ENCODE results near the gene TCIRG1. TPM values are rescaled to one million over a fixed set of nuclear protein-coding genes. Genes with fewer than 3 reads are reported as not detected.

The TCIRG1 gene
- total RNA-seq, 2 donors from 2014 or later = 217 to 244 TPM

DNA sequence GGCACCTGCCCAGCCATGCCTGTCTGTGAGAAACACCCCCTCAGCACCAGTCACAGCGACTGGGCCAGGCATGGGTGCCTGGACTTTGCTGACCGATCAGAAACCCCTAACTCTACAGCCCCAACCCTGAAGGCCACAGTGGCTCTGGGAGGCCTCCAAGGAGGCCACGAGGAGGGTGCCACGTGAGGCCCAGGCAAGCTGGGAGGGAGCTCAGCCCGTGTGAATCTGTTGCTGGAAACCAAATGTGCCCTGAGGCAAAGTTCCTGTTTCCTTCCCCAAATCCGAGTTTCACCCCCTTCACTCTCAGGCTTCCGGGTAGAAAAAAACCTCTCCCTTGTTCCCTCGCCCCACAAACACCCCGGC, 36.3 kb upstream of the TCIRG1 start:
- Mint-ChIP-seq H3K36me3 (ENCODE audit: low read depth) (no peaks in the 10 kb centered on the region), H3K9me3 (no peaks in the 10 kb centered on the region), H3K4me3 (peak overlapping the region; percentile 66), H3K27me3 (no peaks in the 10 kb centered on the region), H3K27ac (peak overlapping the region; percentile 46), H3K4me1 (peaks cover under 1% of the 10 kb centered on the region)
- no peak for ATAC-seq (replicated peaks)

DNA sequence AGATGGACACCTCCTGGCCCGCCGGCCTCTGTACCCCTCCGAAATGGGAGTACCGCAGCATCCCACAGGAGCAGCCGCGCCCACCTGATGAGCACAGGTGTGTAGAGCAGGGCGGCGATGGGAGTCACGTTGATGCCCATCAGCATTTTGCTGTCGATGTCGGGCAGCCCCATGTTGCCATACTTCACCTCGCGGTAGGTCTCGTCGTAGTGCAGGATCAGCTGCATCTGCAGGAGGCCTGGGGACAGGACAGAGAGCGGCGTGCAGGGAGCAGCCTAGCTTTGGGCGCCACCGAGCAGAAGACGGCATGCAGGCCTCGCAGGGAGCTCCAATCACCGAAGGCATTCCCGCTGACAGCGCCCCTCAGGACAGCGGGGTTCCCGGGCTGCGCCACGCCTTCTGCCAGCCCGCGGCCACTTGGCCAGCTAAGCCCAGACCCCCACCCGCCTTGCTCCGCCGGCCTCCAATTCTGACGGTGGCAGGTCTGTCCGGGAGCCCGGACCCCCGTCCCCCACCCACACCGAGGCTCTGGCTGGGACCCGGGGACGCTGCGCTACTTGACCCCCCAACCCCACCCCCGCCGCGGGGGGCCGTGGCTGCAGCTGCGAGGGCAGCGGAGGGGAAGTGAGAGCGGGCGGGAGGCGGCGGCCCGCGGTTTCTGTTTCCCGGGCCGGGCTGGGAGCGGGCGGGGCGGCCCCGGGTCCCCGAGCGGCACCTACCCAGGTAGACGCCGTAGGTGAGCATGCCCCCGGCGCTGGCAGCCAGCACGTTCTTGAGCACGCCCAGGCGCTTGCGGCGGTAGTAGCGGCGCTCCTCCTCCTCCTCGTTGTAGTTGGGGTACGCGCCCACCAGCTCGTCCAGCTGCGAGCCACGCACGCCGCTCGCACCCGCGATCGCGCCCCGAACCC, 35.6 kb upstream of the TCIRG1 start:
- no peaks in the 10 kb centered on the region for H3K9me3 Mint-ChIP-seq
- H3K27me3 Mint-ChIP-seq = no peaks in the 10 kb centered on the region
- H3K27ac Mint-ChIP-seq = peak overlapping the region; percentile 46
- H3K4me1 Mint-ChIP-seq = no peaks in the 10 kb centered on the region
- H3K4me3 Mint-ChIP-seq = peak overlapping the region; percentile 66
- no peaks in the 10 kb centered on the region for H3K36me3 Mint-ChIP-seq (ENCODE audit: low read depth)
- ATAC-seq (replicated peaks) = peak; percentile 66

DNA sequence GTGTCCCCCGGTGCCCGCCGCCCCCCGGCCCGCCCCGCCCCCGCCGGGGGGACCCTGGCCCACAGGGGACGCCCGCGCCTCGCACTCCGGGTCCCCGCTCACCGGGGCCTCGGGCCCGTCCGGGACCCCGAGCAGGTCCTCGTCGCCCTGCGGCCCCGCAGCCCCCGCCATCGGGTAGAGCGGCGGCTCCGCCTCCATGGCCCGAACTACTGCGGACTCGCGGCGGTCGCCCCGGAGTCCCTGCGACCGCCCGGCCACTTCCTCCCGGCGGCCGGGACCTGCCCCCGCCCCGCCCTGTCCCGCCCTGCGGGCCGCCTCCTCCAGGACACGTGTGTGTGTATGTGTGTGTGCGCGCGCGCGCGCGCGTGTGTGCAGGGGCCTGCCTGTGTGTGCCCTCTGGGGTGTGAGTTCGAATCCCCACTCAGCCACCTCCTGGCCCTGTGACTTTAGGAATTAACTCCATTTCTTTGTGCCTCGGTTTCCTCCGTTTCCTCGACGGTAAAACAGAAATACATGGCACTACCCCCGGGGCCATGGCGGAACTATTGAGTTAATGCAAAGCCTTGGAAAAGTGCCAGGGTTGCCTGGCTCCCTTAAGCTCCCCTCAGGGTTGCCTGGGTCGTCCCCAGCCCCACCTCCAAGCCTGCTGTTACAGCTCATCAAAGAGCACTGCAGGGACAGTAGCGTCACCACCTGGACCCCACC, 34.8 kb upstream of the TCIRG1 start, which contains the start of gene UNC93B1:
Gene UNC93B1, minus strand, starts transcription at position 252 of the 705 bp plus-strand sequence. Its CDS starts 54 bp downstream, at position 198.
- no peaks in the 10 kb centered on the region for H3K9me3 Mint-ChIP-seq
- peak within 1 kb of the TSS; percentile 46 for H3K27ac Mint-ChIP-seq
- H3K4me3 Mint-ChIP-seq = peak within 1 kb of the TSS; percentile 72
- no peaks in the 10 kb centered on the region for H3K4me1 Mint-ChIP-seq
- no peaks in the 10 kb centered on the region for H3K36me3 Mint-ChIP-seq (ENCODE audit: low read depth)
- ATAC-seq (replicated peaks) = peak; percentile 98
- no peaks in the 10 kb centered on the region for H3K27me3 Mint-ChIP-seq

DNA sequence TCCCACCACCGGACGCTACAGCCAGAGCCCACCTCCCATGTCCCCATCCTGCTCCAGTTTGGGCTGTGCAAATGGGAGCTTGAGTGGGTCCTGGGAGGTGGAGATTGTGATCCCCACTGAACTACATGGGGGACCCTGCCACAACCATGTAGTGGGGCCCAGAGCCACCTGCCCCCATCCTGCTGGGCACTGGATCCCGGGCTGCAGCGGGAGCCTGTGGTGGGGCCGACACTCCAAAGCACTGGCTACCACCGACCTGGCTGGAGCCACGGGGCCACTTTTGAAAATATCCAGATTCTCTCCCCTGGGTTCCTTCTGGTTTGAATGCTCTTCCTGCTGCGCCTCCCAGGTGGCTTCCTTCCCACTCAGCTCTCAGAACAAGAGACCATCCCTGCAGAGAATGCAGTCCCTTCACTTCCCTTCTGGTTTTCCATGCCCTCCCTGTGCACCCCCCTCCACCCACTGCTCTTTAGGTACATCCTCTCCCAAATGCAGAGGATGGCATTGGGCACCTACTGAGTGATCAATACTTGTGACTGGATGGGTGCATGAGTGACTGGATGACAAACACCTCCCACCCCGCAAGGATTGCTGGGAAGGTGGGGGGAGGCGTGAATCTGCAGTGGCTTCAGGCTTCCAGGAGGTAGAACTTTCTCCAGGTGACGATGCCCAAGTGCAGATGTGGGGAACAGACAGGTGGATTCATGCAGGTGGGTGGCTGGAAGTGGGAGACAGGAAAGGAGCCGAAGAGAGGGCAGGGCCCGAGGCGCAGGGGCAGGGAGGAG, 34.1 kb upstream of the TCIRG1 start:
- Mint-ChIP-seq H3K36me3 (ENCODE audit: low read depth) (no peaks in the 10 kb centered on the region), H3K4me1 (no peaks in the 10 kb centered on the region), H3K27ac (peak overlapping the region; percentile 46), H3K27me3 (no peaks in the 10 kb centered on the region), H3K4me3 (peak overlapping the region; percentile 72), H3K9me3 (no peaks in the 10 kb centered on the region)
- no peak for ATAC-seq (replicated peaks)

DNA sequence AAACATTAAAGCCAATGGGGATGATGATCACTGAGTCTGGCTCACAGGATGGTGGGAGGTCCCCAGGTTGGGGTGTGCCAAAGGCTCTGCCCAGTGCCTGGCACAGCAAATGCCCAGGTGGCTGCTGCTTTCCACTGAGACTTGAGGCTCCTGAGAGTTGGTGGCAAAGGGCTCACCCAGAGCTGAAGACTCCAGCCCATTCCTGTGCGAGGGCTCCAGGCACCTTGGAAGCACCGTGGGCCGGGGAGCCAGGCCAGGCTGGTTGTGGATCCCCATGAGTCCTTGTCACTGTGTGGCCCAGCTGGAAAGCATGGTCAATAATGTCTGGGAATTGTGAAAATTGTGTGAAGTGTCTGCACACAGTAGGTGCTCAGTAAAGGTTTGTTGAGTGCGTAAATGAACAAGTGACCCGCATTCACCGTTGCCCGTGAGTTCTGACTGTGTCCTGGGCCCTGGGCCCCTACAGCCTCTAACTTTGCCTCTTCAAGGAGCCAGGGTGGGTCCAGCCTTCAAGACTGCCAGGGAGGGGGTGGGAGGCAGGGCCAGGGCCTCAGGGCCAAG, 32.1 kb upstream of the TCIRG1 start:
- Mint-ChIP-seq H3K27ac (no peak overlapping the region), H3K27me3 (no peaks in the 10 kb centered on the region), H3K9me3 (no peaks in the 10 kb centered on the region), H3K36me3 (ENCODE audit: low read depth) (no peaks in the 10 kb centered on the region), H3K4me1 (no peaks in the 10 kb centered on the region), H3K4me3 (no peak overlapping the region)
- ATAC-seq (replicated peaks) = no peak

DNA sequence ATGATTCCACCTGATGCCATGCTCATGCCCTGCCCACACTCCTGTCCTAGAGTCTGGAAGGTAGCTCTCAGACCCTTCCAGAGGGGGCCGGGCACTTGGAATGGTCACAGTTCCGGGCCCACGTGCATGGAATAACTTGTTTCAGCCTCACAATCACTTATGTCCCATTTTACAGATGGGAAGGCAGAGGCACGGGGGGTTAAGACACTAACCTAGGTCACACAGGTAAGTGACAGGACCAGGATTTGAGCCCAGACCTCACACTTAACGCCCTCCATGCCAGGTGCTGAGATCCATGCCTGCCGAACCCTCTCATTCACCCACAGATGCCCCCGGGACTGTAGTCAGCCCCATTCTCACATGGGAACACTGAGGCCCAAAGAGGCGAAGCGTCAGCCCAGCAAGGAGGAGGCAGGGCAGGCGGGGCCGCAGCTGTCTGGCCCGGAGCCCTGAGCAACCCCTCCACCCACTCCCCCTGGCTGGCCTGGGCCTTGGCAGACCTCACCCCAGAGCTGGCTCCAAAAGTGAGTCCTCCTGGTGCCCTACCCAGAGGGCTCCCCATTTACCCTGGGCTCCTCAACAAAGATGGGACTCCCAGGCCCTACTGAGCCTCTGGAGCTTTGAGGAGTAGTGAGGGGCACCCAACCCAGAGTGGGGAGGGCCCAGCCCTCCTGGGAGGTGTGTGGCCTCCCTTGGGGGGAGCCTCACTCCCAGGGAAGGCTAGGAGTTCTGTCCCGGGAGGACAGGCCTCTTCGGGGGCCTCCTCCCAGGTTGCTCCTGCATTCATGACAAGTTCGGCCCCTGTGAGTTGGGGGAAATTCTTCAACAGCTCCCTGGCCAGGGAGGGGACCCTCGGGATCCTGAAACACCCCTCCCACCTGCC, 31.1 kb upstream of the TCIRG1 start:
- Mint-ChIP-seq H3K27me3 (no peaks in the 10 kb centered on the region), H3K9me3 (no peaks in the 10 kb centered on the region), H3K36me3 (ENCODE audit: low read depth) (no peaks in the 10 kb centered on the region), H3K27ac (no peak overlapping the region), H3K4me3 (no peak overlapping the region), H3K4me1 (no peaks in the 10 kb centered on the region)
- ATAC-seq (replicated peaks) = no peak

DNA sequence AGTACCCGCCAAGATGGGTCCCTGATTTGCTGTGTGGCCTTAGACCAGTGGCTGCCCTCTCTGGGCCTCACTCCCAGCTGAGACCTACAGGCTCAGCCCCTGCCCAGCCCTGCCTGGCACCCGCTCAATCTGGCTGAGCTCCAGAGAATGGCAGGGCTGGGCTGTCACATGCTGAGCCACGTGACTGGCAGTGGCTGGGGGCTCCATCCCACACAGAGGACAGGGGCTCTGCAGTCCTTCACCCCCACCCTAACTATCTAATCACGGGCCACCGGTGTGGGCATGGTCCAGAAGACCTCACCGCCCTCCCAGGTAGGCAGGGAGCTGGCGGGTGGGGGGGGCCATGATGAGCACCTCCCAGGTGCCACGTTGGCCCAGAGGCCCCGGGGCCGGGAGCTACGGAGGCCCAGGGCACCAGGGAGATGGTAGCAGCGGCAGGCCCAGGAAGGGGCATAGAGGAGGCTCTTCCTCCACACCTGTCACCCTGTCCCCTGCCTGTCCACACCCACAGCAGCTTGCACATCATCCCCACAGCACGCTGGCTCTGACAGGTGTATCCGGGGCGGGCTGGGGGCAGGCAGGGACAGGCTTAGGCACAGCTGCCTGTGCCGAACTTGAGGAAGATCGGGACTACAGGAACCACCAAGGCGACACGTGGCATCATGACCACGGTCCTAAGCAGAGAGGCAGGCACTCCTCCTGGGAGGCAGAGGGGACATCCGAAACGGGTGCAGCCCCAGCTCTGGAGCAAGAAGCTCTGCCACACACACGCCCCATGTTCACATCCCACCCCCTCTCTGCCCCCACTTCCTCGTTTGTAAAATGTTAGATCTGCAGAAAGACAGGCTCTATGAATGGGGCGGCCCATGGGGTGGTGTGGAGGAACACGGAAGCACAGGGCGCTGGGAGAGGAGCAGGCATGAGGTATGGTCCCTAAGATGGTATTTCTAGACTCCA, 30.2 kb upstream of the TCIRG1 start:
- no peak for ATAC-seq (replicated peaks)
- Mint-ChIP-seq H3K27ac (peak overlapping the region; percentile 30), H3K27me3 (no peaks in the 10 kb centered on the region), H3K9me3 (no peaks in the 10 kb centered on the region), H3K36me3 (ENCODE audit: low read depth) (no peaks in the 10 kb centered on the region), H3K4me3 (no peak overlapping the region), H3K4me1 (no peaks in the 10 kb centered on the region)

DNA sequence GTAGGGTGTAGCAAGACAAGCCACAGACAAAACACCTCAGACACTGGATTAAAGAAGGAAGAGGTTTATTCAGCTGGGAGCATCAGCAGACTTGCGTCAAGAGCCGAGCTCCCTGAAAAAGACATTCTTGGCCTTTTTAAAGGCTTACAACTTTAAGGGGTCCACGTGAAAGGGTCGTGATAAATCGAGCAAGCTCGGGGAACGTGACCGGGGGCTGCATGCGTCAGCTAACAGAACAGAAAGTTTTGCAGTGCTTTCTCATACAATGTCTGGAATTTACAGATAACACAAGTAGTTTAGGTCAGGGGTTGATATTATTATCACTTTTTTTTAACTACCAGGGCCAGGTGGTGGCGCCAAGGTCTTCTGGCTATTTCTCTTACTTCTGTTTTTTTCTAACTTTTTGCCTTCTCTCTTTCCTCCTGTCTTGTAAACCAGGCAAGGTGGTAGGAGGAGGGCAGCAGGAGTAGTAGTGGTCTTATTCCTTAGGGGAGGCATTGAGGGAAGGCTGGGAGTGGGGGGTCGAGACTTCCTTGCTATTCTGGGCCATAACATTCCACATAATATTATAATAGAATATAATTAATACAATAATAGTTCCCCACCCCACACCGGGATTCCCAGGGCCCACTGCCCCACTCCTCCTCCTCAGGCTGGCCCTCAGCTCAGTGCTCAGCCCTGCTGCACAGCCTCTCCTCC, 29.3 kb upstream of the TCIRG1 start:
- H3K36me3 Mint-ChIP-seq (ENCODE audit: low read depth) = no peaks in the 10 kb centered on the region
- no peak for ATAC-seq (replicated peaks)
- peak overlapping the region; percentile 30 for H3K27ac Mint-ChIP-seq
- H3K27me3 Mint-ChIP-seq = no peaks in the 10 kb centered on the region
- no peaks in the 10 kb centered on the region for H3K4me1 Mint-ChIP-seq
- no peak overlapping the region for H3K4me3 Mint-ChIP-seq
- H3K9me3 Mint-ChIP-seq = no peaks in the 10 kb centered on the region

DNA sequence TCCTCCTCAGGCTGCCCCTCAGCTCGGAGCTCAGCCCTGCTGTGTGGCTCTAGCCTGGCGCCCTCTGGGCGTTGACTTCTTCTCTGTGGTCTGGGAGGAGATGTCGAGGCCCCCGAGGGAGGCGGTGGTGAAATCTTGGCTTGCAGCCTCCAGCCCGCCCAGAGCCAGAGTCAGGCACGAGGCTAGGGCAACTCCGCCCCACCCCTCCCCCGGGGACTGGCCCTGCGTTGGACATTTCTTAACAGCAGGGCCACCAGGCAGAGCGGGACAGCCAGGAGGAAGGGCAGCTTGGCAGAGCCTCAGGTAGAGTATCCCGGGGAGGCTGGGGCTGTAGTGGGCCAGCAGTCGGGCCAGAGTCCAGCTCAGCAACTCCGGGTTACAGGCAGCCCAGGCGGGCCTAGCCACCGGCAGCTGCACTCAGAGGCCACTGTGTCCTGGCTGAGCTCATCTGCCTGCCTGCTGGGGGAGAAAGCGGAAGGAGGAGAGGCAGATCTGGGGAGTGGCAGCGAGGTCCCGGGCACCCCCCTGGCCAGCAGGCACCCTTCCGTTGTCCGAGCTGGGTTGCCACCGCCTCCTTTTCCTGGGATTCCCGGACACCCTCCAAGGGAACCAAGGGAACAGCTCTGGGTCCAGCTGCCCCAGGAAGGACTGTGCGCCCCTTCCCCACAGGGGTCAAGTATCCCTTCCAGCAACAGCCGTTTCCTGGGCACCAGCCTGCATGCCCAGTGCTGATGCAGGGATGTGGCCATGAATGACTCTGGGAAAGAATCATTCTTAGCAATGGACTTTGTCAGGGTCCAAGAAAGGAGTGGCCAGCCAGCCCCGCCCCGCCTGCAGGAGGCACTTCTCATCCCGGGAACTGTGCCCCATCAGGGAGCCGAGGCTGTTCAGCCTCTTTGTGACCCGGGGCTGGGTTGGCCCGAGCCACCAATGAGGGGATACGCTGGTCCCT, 28.5 kb upstream of the TCIRG1 start, which contains the start of gene ALDH3B1:
Gene ALDH3B1, plus strand, starts transcription at position 238 of the 952 bp plus-strand sequence. CDS start 4,971 bp downstream, outside the sequence.
- Mint-ChIP-seq H3K9me3 (no peaks in the 10 kb centered on the region), H3K27me3 (no peaks in the 10 kb centered on the region), H3K4me1 (no peaks in the 10 kb centered on the region), H3K27ac (peak within 1 kb of the TSS; percentile 30), H3K4me3 (no peak within 1 kb of the TSS), H3K36me3 (ENCODE audit: low read depth) (no peaks in the 10 kb centered on the region)
- ATAC-seq (replicated peaks) = peak; percentile 9

DNA sequence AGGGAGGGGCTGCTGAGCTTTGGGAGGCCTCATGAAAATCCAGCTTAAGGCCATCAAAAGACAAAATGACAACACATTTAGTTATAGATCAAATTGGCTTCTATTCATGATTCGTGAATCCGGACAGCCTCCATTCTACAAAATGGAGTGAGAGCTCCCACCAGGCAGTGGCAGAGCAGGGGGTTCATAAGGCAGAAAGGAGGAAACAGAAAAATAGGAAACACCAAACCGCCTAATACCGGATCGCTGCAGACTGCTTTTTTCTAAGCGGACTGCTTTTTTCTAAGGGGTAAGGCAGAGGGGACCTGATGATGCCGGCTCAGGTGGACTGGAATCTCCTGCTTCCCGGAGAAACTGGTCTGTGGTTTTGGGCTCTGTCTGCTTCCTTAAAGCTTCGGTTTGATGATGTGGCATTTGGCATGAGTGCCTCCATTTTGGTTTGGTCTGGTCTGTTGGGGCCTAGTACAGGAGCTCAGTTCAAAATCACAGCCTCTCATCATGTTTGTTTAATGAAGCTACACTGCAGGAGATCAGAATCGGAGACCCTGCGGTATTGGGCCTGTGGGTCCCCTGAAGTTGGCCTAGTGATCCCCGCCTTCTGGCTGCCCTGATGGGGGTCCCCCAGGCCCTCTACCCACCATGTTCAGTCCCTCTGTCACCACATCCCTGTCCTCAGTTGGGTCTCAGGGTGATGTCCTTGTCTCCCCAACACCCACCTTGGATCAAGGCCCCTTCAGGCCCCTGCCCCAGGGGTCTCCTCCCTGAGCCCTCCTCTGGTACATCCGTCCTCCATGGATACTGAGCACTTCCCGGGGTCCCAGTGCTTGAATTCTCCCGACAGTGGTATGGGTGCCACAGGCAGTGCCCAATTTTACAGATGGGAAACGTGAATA, 27.5 kb upstream of the TCIRG1 start:
- Mint-ChIP-seq H3K27me3 (no peaks in the 10 kb centered on the region), H3K27ac (no peak overlapping the region), H3K4me3 (no peak overlapping the region), H3K4me1 (no peaks in the 10 kb centered on the region), H3K9me3 (no peaks in the 10 kb centered on the region), H3K36me3 (ENCODE audit: low read depth) (no peaks in the 10 kb centered on the region)
- ATAC-seq (replicated peaks) = no peak

All from activated T-helper 17 cell treated with anti-CD3 and anti-CD28 coated beads, Interleukin-2, amount 50 U/mL, for 72 hours (primary cell).